PC-3 (cell line): ENCODE data around the gene SLC2A13. TPM values are rescaled to one million over a fixed set of nuclear protein-coding genes. Genes with fewer than 3 reads are reported as not detected.

Source experiments
- ATAC-seq: fragments of 200-7000 bp; cut with Tn5 transposase; 2 replicates; pipeline ENCODE4 v1.9.1; 2020; ENCODE audit warnings: mild to moderate bottlenecking, moderate library complexity
- BruUV-seq: library from RNA; stranded (reverse); fragments of 400-500 nt; replicated peaks from 2 replicates; lab custom pipeline; 2021; lab: Mats Ljungman, UMichigan
- CTCF ChIA-PET: fragments of 300-600 bp; sonication (Branson Sonifier 250); formaldehyde crosslinking; loops from one replicate; lab custom pipeline; 2022; ENCODE audit warnings: antibody characterized with exemption; lab: Charles Lee
- POLR2A ChIA-PET: fragments of 300-600 bp; sonication (Branson Sonifier 250); formaldehyde crosslinking; loops from one replicate; lab custom pipeline; 2022; ENCODE audit warnings: antibody characterized with exemption; ENCODE audit not compliant: unreplicated experiment; lab: Charles Lee
- DNase-seq: peaks from one replicate; pipeline ENCODE4 v3.0.0-alpha.2; 2015
- H2AFZ ChIP-seq: fragments of 300-600 bp; sonication (generic); 2 replicates; pipeline ENCODE4 v1.6.0; 2016; ENCODE audit warnings: antibody characterized with exemption, low read length
- H3F3A ChIP-seq: fragments of 300-600 bp; sonication (generic); one replicate; pipeline ENCODE4 v1.6.0; 2017; ENCODE audit warnings: antibody characterized with exemption, low read length, control low read depth, mild to moderate bottlenecking; ENCODE audit not compliant: unreplicated experiment
- H3K27ac ChIP-seq: fragments of 300-600 bp; sonication (generic); 2 replicates; pipeline ENCODE4 v1.5.1; 2016; ENCODE audit warnings: mild to moderate bottlenecking, low read length
- H3K27me3 ChIP-seq: fragments of 300-600 bp; sonication (generic); 2 replicates; pipeline ENCODE4 v1.6.1; 2016; ENCODE audit warnings: low read length, mixed read lengths
- H3K36me3 ChIP-seq: fragments of 300-600 bp; sonication (generic); 2 replicates; pipeline ENCODE4 v1.6.1; 2016; ENCODE audit warnings: low read depth, mixed run types, low read length, mixed read lengths
- H3K4me1 ChIP-seq: fragments of 300-600 bp; sonication (generic); 2 replicates; pipeline ENCODE4 v1.5.1; 2016; ENCODE audit warnings: low read length; ENCODE audit not compliant: insufficient read depth
- H3K4me2 ChIP-seq: fragments of 300-600 bp; sonication (generic); 2 replicates; pipeline ENCODE4 v1.6.0; 2016; ENCODE audit warnings: low read length
- H3K4me3 ChIP-seq: fragments of 300-600 bp; sonication (generic); 2 replicates; pipeline ENCODE4 v1.5.1; 2016; ENCODE audit warnings: mild to moderate bottlenecking, low read length, mixed read lengths
- H3K79me2 ChIP-seq: fragments of 300-600 bp; sonication (generic); 2 replicates; pipeline ENCODE4 v1.6.1; 2017; ENCODE audit warnings: low read length, mixed read lengths
- H3K9ac ChIP-seq: fragments of 300-600 bp; sonication (generic); 2 replicates; pipeline ENCODE4 v1.6.0; 2016; ENCODE audit warnings: mild to moderate bottlenecking, low read length
- H3K9me2 ChIP-seq: fragments of 300-600 bp; sonication (generic); replicated peaks from 2 replicates; pipeline ENCODE4 v1.6.1; 2016; ENCODE audit warnings: mixed run types, low read length, mixed read lengths
- H3K9me3 ChIP-seq: fragments of 300-600 bp; sonication (generic); 2 replicates; pipeline ENCODE4 v1.6.1; 2016; ENCODE audit warnings: low read length, mixed read lengths
- H4K20me1 ChIP-seq: fragments of 300-600 bp; sonication (generic); 2 replicates; pipeline ENCODE4 v1.6.1; 2016; ENCODE audit warnings: low read length, mixed read lengths
- EZH2 ChIP-seq: fragments of 300-600 bp; sonication (generic); IDR thresholded peaks from one replicate; pipeline ENCODE4 v1.6.1; 2017; ENCODE audit warnings: antibody characterized with exemption, mild to moderate bottlenecking, low read length; ENCODE audit not compliant: unreplicated experiment
- EZH2phosphoT487 ChIP-seq: fragments of 300-600 bp; sonication (generic); IDR thresholded peaks from 2 replicates; pipeline ENCODE4 v1.6.1; 2018; ENCODE audit warnings: mild to moderate bottlenecking, antibody characterized with exemption, low read length, borderline replicate concordance
- intact Hi-C: fragments of 100-400 bp; cut with micrococcal nuclease; formaldehyde crosslinking; loops from 2 replicates; pipeline ENCODE4 v1.9.0; 2023
- total RNA-seq: library from RNA; depleted of rRNA; stranded (reverse); fragments of >200 nt; gene quantifications from 2 replicates; pipeline ENCODE4 v1.2.3, GENCODE V29; 2014
- TF ChIP-seq, protein P1 (sequence below): fragments of 300-600 bp; sonication (generic); conservative IDR thresholded peaks from 2 replicates; pipeline ENCODE4 v1.5.1; 2017; ENCODE audit warnings: antibody characterized with exemption, low read depth, mild to moderate bottlenecking, low read length

The SLC2A13 gene
- total RNA-seq, 1 experiment from 2014 or later = 3.4 TPM

DNA sequence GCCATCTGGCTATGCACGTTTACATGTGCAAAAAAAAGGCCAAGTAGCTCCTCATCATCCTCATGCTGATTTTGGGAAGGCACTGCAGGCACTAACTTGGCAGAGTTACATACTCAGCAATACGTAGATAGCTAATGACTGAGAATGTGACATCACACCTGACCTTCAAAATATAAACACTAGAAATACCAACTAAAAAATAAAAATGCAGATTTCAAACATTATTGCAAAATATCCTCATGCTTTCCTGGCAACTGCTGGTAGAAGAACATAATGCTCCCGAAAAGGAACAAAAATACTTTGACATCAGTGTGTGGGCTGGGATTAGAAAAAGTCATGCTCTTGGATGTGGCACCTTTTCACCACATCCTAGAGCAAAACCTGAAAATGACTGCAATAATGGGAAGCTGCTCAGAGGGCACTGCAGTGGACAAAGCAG, 333.0 kb downstream of the SLC2A13 start:
- no peaks in the 10 kb centered on the region for H4K20me1 ChIP-seq
- no peak overlapping the region for H3K9ac ChIP-seq
- no TSS peak for BruUV-seq
- ChIA-PET POLR2A (no interaction called here), CTCF (no interaction called here)
- no peak overlapping the region for H2AFZ ChIP-seq
- H3F3A ChIP-seq = no peaks in the 10 kb centered on the region
- H3K9me3 ChIP-seq = no peaks in the 10 kb centered on the region
- TF ChIP-seq, protein P1, sequence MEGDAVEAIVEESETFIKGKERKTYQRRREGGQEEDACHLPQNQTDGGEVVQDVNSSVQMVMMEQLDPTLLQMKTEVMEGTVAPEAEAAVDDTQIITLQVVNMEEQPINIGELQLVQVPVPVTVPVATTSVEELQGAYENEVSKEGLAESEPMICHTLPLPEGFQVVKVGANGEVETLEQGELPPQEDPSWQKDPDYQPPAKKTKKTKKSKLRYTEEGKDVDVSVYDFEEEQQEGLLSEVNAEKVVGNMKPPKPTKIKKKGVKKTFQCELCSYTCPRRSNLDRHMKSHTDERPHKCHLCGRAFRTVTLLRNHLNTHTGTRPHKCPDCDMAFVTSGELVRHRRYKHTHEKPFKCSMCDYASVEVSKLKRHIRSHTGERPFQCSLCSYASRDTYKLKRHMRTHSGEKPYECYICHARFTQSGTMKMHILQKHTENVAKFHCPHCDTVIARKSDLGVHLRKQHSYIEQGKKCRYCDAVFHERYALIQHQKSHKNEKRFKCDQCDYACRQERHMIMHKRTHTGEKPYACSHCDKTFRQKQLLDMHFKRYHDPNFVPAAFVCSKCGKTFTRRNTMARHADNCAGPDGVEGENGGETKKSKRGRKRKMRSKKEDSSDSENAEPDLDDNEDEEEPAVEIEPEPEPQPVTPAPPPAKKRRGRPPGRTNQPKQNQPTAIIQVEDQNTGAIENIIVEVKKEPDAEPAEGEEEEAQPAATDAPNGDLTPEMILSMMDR = no peak
- TF ChIP-seq EZH2phosphoT487 (no peak), EZH2 (no peak)
- intact Hi-C loops = no loop called here
- no peak overlapping the region for H3K27ac ChIP-seq
- H3K36me3 ChIP-seq = no peaks in the 10 kb centered on the region
- no peak for ATAC-seq
- no peaks in the 10 kb centered on the region for H3K9me2 ChIP-seq
- H3K4me1 ChIP-seq = no peaks in the 10 kb centered on the region
- H3K4me3 ChIP-seq = no peak overlapping the region
- H3K79me2 ChIP-seq = no peaks in the 10 kb centered on the region
- DNase-seq = no peak
- no peak overlapping the region for H3K4me2 ChIP-seq
- H3K27me3 ChIP-seq = no peaks in the 10 kb centered on the region

DNA sequence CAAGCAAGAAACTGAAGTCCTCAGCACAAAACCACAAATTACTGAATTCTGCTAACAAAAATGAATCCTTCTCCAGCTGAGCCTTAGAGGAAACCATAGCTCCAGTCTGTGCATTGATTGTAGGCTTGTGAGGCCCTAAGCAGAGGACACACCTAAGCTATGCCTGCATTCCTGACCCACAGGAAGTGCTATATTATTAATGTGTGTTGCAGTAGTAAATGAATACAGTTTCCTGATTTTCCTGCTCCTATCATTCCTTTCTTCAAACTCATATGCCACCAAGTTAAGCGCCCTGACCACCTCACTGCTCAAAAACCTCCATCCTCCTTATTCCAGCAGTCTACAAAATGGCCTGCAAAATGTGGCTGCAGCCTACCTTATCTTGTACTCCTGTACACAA, 334.4 kb downstream of the SLC2A13 start:
- ChIA-PET POLR2A (no interaction called here), CTCF (no interaction called here)
- no peak overlapping the region for H3K4me2 ChIP-seq
- H3K9ac ChIP-seq = no peak overlapping the region
- intact Hi-C loops = no loop called here
- no peaks in the 10 kb centered on the region for H3K9me2 ChIP-seq
- TF ChIP-seq EZH2phosphoT487 (no peak), EZH2 (no peak)
- TF ChIP-seq, protein P1 = no peak
- DNase-seq (peak; percentile 16), ATAC-seq (peak; percentile 49)
- H3K9me3 ChIP-seq = no peaks in the 10 kb centered on the region
- no peak overlapping the region for H2AFZ ChIP-seq
- no peaks in the 10 kb centered on the region for H3K36me3 ChIP-seq
- no peak overlapping the region for H3K27ac ChIP-seq
- H3K27me3 ChIP-seq = no peaks in the 10 kb centered on the region
- no peaks in the 10 kb centered on the region for H3F3A ChIP-seq
- H3K4me3 ChIP-seq = no peak overlapping the region
- no peaks in the 10 kb centered on the region for H3K4me1 ChIP-seq
- no TSS peak for BruUV-seq
- no peaks in the 10 kb centered on the region for H3K79me2 ChIP-seq
- no peaks in the 10 kb centered on the region for H4K20me1 ChIP-seq

DNA sequence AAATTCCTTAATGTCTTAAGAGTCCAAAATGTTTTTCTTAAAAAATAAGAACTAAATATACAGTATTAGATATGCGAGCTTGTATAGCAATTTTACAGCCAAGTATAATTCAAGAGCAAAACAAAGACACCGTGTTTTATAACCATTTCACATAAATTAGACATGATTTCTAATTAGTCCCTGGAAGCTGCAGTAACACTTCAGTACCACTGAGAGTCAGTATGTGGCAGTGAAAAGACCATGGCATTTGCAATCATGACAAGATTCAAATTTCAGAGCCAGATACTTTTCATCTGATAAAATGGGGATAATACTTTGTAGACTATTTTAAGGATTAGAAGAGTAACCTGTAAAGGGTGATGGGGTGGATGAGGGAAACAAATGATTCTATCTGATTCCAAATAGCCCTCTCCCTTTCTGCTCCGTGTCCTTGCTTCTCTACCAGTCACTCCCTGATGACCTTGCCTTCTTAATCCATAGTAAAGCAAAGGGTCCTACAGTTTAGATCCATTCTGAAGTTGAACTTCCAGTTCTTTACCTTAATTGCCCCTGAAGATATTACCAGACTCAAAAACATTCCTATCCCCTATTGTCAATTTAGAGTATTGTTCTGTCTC, 340.8 kb downstream of the SLC2A13 start:
- no TSS peak for BruUV-seq
- Histone ChIP-seq H3K27me3 (no peaks in the 10 kb centered on the region; the same call in 1 of the 2 replicates), H3K79me2 (no peaks in the 10 kb centered on the region), H3K4me3 (no peak overlapping the region), H3K9me3 (no peaks in the 10 kb centered on the region), H4K20me1 (no peaks in the 10 kb centered on the region), H3K4me2 (no peak overlapping the region), H3K9ac (no peak overlapping the region), H3K9me2 (no peaks in the 10 kb centered on the region), H3K4me1 (no peaks in the 10 kb centered on the region), H3F3A (no peaks in the 10 kb centered on the region), H2AFZ (no peak overlapping the region), H3K36me3 (no peaks in the 10 kb centered on the region), H3K27ac (no peak overlapping the region)
- ChIA-PET CTCF (no interaction called here), POLR2A (no interaction called here)
- intact Hi-C loops = loop anchor here (1.0 to 10.0 kb wide), 6 partner anchors 67 to 550 kb away; no protein-coding TSS in a partner anchor
- no peak for TF ChIP-seq EZH2phosphoT487
- TF ChIP-seq EZH2 = no peak
- TF ChIP-seq, protein P1 = peak; percentile 91
- DNase-seq = peak; percentile 58
- peak; percentile 50 for ATAC-seq
